HG03025 (cell line): Measurements from ENCODE around the gene ATP6V1C2.

Experiments used
- ATAC-seq: cut with Tn5 transposase; IDR thresholded peaks from one replicate; pipeline ENCODE4 v1.9.1; 2021; ENCODE audit warnings: mild to moderate bottlenecking, moderate library complexity; ENCODE audit not compliant: unreplicated experiment, low FRiP score

ATP6V1C2 gene

DNA sequence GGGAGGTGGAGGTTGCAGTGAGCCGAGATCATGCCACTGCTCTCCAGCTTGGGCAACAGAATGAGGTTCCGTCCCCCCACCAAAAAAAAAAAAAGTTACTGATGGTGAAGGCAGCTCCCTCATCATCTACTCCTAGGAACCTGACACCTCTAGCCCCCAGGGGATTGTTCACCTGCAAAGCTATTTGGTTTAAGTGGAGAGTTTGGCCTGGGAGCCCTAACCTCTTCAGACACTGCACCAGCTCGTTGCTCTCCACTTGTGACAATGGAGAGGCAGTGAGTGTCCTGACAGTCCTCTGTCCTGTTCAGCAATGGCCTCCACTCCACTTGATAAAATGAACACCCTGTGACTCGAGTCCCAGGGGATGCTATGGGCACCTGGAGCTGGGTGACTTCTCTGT is 43.5 kb downstream of the ATP6V1C2 start:
- no peak for ATAC-seq

- ATAC-seq, result no peak
Observed at GRCh38 chr2:10765461-10765860, 44.0 kb downstream of the ATP6V1C2 start.

DNA sequence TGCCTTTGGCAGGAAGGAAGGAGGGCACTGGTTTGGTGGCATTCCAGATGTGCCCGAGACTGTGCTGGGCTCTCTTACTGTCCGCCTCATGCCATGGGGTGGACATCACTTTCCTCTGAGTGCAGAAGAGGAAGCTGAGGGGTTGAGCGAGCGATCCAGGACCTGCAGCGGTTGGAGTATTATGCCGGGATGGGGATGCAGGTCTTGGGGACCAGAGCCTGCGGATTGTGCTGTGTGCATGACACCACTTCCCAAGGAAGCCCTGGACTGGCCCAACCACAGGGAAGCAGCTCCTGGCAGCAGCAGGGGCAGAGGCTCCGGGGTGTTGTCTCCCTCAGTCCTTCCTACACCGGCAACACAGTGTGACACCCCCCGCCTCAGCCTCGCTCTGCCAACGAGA is 44.5 kb downstream of the ATP6V1C2 start:
- ATAC-seq, result no peak

DNA sequence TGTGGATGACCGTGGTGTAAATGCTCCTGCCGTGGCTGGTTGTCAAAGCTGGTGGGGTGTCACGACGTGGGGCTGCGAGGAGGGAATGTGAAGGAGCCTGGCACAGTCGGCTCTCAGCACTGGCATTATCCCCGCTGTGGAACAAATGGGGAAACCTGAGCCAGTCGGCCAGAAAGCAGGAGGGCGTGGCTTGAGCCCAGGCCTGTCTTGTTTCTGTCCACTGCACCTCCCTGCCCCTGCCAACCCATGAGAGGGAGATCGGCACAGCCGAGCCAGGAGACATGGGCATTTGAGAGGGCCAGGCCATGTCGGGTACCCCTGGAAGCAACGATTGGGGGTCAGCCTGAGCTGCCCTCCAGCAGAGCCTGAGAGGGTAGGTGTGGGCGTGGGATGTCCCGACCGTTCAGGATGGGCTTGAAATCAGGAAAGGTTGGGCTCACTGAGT is 46.7 kb downstream of the ATP6V1C2 start:
- ATAC-seq, result no peak

DNA sequence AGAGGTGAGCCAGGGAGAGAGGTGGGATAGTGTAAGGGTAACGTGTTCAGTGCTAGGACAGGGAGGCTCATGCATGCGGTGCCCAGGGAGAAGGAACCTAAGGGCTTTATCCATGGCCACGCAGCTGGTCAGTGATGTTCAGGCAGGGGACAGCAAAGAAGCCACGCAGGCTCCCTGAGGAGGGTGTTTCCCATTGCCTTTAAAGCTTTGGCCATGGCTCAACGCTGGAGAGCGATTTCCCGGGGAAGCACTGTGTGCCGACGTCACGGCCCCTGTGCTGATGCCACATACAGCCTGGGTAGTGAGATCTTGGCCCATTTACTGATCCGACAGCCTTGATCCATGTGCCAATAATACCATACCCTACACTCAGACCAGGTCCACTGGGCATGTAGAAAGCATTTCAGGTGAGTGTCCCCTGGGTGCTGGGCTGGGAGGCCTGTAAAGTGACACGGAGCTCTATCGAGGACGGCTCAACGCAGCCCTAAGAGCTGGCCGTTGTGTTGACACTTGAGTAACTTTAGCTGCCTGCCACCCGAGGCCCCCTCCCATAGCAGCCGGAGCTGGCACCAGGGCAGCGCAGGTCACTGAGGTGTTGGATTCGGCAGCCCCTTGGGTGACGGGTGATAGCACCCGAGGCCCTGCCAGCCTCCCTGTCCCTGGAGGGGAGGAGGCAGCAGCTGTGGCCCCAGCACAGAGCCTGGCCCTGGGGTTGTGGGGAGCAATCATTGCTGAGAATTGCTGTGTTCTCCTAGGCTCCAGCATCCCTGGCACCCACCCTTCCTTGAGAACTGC is 49.7 kb downstream of the ATP6V1C2 start:
- no peak for ATAC-seq

DNA sequence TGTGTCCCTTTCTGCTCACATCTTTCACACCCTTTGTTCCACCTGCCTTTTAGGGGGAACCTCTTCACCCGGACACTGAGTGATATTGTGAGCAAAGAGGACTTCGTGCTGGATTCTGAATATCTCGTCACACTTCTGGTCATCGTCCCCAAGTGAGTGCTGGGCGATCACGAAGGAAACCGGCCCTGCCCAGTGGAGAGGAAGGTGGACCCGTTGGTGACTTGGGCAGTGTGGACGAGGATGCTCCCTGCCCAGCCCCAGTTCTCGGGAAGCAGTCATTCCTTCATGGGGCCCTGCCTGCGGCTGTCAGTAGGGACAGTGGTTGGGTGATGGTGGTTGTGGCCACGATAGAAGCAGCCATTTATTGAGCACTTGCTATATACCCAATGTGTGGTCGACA is 50.4 kb downstream of the ATP6V1C2 start:
- ATAC-seq, result no peak

DNA sequence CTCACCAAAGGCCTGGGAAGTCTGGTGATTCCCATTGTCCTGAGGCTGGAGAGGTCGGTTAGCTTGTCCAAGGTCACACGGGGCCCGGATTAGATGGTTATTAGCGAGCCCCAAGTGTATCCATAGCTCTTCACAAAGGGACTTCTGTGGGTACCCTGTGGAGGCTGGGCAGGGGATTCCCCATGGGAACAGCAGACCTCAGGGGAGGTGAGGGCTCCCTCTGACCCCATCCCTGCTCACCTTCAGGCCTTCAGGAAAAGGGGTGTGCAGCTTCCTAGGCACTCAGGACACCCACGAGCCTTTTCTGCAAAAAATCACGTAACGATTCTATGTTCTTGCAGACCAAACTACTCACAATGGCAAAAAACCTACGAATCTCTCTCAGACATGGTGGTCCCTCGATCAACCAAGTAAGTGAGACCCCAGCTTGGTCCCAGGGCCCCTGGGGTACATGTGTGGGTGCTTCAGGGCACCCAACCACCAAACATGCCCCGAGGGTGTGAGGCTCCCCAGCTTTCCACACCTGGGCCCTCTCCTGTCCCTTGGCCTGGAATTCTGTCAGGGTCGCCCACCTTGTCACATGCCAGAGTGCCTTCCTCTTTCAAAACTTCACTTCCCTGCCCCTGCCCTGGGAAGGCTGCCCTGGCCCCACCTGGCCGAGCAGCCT is 50.9 kb downstream of the ATP6V1C2 start:
- no peak for ATAC-seq

DNA sequence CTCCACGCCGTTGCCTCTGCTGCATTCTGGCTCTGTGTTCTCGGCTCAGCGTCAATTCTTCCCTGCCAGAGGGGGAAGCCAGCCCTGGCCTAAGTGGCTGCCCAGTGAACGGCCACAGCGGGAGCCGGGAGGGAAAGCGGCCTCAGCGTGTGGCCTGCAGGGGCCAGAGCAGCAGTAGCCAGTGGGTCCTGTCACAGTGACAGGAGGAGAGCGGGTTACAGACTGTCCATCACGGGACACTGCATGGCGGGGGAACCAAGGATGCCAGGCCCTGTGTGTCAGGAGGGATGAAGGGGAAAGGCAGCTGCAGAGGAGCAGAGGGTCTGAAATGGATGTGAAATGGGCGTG is 51.4 kb downstream of the ATP6V1C2 start:
- ATAC-seq, result no peak

- ATAC-seq, result no peak
Observed at GRCh38 chr2:10773821-10774341, 52.5 kb downstream of the ATP6V1C2 start.

DNA sequence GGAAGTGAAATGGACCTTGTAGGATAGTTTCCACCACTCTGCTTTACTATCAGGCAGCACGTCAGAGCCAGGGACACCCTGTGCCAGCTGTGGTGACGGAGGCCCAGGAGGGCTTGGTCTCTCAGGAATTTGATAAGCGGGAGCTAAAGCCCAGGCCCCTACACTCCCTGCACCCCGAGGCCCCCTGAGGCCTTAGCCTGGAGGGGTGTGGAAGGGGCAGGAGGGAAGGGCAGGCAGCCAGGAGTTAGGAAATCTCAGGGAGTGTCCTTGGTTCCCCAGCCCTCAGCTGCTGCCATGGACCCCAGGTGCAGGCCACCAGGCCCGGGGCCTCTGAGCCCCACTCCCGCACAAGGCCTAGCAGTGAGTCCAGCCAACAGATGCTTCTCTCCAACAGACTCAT is 53.0 kb downstream of the ATP6V1C2 start:
- no peak for ATAC-seq

- no peak for ATAC-seq
Observed at GRCh38 chr2:10775021-10775780, 53.8 kb downstream of the ATP6V1C2 start.

GRCh38 chr2:10775831-10776230 is 54.4 kb downstream of the ATP6V1C2 start:
- no peak for ATAC-seq

GRCh38 chr2:10776231-10776977 is 55.0 kb downstream of the ATP6V1C2 start:
- ATAC-seq, result no peak

- ATAC-seq, result no peak
Observed at GRCh38 chr2:10777111-10777841, 55.8 kb downstream of the ATP6V1C2 start.

DNA sequence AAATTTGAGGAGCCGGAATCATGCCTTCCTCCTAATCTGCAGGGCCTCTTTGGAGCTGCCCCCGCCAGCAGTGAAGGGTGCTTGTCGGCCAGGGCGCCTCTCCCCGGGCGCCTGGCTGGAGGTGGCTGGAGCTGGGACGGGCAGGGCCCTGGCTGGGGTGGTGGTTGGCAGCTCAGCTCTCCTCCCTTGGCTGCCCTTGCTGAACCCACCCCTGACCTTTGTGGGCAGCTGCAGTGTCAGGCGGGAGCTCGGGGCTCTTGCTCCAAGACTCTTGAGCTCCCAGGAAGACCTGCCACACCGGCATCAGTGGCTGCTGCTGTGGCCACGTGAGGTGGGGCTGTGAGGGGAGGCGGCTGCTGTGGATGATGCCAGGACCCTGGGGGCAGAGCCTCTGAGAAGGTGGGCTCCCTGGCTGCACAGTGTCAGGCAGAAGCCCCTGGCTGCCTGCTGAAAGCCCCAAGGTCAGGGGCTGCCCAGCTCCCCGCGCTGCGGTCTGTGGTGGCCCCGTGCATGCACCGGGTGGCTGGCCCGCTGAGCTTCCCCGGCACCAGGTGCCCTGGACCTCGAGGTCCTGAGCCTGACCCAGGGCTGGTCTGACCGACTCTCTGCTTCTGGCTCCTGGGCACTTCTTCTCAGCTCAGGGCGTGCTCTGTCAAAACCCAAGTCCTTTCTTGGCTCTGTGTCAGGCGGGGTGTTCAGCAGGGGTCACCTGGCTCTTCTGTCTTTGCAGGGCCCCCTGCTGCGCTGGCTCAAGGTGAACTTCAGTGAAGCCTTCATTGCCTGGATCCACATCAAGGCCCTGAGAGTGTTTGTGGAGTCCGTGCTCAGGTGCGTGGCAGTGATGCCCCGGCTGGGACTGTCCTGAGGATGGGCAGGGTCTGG is 56.7 kb downstream of the ATP6V1C2 start:
- no peak for ATAC-seq

DNA sequence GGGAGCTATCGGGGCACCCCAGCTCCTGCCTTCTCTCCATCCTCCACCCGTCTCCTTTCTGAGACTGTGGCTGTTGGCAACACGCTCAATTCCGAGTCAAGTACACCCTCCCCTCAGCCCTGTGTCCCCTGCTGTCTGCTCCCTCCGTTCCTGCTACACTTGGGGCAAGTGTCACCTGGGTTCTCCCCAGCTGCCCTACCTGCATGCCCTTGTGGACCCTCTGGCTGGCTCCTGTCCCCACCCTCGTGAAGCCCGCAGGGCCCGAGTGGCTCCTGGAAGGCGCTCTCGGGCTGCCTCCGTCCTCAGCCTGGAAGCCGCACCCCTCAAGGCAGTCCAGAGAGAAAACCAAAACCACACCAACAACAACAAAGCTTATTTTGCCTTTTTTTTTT is 57.3 kb downstream of the ATP6V1C2 start:
- ATAC-seq, result no peak

GRCh38 chr2:10779776-10780490 is 58.5 kb downstream of the ATP6V1C2 start:
- ATAC-seq, result no peak

DNA sequence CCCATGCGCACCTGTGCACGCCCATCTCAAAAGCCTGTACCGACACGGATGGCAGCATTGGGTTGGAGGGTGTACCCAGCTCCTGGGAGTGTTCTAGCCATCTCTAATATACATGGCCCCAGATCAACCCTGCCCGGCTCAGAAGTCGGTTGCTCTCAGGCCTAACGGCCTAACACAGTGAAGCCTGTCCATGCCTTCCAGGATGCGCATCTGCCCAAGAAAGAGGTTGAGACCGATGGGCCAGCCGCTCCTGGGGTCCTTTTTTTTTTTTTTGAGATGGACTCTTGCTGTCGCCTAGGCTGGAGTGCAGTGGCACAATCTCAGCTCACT is 59.0 kb downstream of the ATP6V1C2 start:
- no peak for ATAC-seq
